ENCODE data around the gene PLXNB1. TPM values are rescaled to one million over a fixed set of nuclear protein-coding genes. Genes with fewer than 3 reads are reported as not detected.
A peak's percentile ranks its signal among the peaks of the same experiment; 100 is the strongest.

The PLXNB1 gene
- total and polyA plus RNA-seq, 2 experiments from 2014 or later = 49.0 to 144 TPM

DNA sequence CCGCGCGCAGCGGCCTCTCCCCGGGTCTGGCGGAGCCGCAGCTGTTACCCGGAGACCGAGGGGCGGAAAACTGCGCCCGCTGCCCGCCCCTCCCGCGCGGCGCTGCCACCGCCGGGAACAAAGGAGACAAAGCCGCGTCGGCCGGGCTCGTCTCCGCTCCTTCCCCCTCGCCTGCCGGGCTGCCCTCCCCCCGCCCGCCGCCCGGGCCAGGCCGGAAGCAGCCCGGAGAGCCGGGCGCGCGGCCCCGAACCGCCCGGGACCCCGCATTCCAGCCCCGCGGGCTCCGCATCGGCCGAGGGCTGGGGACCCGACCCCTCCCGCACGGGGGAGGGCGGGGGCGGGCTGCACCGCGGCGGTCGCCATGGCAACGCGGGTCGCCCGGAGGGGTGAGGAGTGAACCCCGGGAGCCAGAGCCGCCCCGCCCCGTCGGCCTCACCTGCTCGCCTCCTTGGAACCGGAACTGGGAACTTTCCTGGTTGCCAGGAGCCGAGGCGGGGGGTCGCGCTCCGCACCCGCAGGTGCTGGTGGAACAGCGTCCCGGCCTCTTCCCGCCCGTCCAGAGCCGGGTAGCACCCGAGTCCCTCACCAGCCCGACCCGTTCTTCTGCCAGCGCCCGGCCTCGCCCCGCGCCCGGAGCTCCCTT, 448 bp downstream of the PLXNB1 start:
- Histone ChIP-seq H3K27me3 (ENCODE audit: insufficient read depth) (no peaks in the 10 kb centered on the region), H2AFZ (no peak overlapping the region), H3K36me3 (ENCODE audit: insufficient read depth) (peaks cover 10% of the 10 kb centered on the region), H3K4me2 (peak overlapping the region; percentile 86), H3F3A (replicated peaks; ENCODE audit: low read depth) (peaks cover 33% of the 10 kb centered on the region), H3K4me1 (ENCODE audit: insufficient read depth) (peaks cover 35% of the 10 kb centered on the region), H3K9me2 (ENCODE audit: insufficient read depth) (no peaks in the 10 kb centered on the region), H3K27ac (ENCODE audit: low read depth) (peak overlapping the region; percentile 99), H3K79me2 (replicated peaks; ENCODE audit: insufficient read depth) (peaks cover 53% of the 10 kb centered on the region), H3K4me3 (peak overlapping the region; percentile 84), H4K20me1 (replicated peaks; ENCODE audit: insufficient read depth) (peaks cover 17% of the 10 kb centered on the region)
- Mint-ChIP-seq H3K4me3 (peak overlapping the region; percentile 88), H3K4me1 (peaks cover 61% of the 10 kb centered on the region), H3K36me3 (ENCODE audit: low read depth) (peaks cover 52% of the 10 kb centered on the region), H3K27ac (peak overlapping the region; percentile 97), H3K9me3 (peaks cover 3% of the 10 kb centered on the region; the same call in 1 of the 3 replicates), H3K27me3 (ENCODE audit: insufficient read depth, low read depth, poor library complexity) (peaks cover 14% of the 10 kb centered on the region)
- TF ChIP-seq EZH2 (IDR thresholded peaks at IDR 0.05; ENCODE audit: low read depth, unreplicated experiment) = no peak
- TF ChIP-seq, protein P1, sequence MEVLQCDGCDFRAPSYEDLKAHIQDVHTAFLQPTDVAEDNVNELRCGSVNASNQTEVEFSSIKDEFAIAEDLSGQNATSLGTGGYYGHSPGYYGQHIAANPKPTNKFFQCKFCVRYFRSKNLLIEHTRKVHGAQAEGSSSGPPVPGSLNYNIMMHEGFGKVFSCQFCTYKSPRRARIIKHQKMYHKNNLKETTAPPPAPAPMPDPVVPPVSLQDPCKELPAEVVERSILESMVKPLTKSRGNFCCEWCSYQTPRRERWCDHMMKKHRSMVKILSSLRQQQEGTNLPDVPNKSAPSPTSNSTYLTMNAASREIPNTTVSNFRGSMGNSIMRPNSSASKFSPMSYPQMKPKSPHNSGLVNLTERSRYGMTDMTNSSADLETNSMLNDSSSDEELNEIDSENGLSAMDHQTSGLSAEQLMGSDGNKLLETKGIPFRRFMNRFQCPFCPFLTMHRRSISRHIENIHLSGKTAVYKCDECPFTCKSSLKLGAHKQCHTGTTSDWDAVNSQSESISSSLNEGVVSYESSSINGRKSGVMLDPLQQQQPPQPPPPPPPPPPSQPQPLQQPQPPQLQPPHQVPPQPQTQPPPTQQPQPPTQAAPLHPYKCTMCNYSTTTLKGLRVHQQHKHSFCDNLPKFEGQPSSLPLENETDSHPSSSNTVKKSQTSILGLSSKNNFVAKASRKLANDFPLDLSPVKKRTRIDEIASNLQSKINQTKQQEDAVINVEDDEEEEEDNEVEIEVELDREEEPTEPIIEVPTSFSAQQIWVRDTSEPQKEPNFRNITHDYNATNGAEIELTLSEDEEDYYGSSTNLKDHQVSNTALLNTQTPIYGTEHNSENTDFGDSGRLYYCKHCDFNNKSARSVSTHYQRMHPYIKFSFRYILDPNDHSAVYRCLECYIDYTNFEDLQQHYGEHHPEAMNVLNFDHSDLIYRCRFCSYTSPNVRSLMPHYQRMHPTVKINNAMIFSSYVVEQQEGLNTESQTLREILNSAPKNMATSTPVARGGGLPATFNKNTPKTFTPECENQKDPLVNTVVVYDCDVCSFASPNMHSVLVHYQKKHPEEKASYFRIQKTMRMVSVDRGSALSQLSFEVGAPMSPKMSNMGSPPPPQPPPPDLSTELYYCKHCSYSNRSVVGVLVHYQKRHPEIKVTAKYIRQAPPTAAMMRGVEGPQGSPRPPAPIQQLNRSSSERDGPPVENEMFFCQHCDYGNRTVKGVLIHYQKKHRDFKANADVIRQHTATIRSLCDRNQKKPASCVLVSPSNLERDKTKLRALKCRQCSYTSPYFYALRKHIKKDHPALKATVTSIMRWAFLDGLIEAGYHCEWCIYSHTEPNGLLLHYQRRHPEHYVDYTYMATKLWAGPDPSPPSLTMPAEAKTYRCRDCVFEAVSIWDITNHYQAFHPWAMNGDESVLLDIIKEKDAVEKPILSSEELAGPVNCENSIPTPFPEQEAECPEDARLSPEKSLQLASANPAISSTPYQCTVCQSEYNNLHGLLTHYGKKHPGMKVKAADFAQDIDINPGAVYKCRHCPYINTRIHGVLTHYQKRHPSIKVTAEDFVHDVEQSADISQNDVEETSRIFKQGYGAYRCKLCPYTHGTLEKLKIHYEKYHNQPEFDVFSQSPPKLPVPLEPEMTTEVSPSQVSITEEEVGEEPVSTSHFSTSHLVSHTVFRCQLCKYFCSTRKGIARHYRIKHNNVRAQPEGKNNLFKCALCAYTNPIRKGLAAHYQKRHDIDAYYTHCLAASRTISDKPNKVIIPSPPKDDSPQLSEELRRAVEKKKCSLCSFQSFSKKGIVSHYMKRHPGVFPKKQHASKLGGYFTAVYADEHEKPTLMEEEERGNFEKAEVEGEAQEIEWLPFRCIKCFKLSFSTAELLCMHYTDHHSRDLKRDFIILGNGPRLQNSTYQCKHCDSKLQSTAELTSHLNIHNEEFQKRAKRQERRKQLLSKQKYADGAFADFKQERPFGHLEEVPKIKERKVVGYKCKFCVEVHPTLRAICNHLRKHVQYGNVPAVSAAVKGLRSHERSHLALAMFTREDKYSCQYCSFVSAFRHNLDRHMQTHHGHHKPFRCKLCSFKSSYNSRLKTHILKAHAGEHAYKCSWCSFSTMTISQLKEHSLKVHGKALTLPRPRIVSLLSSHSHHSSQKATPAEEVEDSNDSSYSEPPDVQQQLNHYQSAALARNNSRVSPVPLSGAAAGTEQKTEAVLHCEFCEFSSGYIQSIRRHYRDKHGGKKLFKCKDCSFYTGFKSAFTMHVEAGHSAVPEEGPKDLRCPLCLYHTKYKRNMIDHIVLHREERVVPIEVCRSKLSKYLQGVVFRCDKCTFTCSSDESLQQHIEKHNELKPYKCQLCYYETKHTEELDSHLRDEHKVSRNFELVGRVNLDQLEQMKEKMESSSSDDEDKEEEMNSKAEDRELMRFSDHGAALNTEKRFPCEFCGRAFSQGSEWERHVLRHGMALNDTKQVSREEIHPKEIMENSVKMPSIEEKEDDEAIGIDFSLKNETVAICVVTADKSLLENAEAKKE (CRISPR knock-in tag; IDR thresholded peaks at IDR 0.05) = no peak
- TF ChIP-seq, protein P2, sequence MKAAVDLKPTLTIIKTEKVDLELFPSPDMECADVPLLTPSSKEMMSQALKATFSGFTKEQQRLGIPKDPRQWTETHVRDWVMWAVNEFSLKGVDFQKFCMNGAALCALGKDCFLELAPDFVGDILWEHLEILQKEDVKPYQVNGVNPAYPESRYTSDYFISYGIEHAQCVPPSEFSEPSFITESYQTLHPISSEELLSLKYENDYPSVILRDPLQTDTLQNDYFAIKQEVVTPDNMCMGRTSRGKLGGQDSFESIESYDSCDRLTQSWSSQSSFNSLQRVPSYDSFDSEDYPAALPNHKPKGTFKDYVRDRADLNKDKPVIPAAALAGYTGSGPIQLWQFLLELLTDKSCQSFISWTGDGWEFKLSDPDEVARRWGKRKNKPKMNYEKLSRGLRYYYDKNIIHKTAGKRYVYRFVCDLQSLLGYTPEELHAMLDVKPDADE (IDR thresholded peaks at IDR 0.05) = no peak
- no peak for TF ChIP-seq CREB1 (CRISPR knock-in tag; IDR thresholded peaks at IDR 0.05; ENCODE audit: low read depth)
- TF ChIP-seq, protein P3, sequence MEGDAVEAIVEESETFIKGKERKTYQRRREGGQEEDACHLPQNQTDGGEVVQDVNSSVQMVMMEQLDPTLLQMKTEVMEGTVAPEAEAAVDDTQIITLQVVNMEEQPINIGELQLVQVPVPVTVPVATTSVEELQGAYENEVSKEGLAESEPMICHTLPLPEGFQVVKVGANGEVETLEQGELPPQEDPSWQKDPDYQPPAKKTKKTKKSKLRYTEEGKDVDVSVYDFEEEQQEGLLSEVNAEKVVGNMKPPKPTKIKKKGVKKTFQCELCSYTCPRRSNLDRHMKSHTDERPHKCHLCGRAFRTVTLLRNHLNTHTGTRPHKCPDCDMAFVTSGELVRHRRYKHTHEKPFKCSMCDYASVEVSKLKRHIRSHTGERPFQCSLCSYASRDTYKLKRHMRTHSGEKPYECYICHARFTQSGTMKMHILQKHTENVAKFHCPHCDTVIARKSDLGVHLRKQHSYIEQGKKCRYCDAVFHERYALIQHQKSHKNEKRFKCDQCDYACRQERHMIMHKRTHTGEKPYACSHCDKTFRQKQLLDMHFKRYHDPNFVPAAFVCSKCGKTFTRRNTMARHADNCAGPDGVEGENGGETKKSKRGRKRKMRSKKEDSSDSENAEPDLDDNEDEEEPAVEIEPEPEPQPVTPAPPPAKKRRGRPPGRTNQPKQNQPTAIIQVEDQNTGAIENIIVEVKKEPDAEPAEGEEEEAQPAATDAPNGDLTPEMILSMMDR (conservative IDR thresholded peaks at IDR 0.05; ENCODE audit: low read depth in 2 of 2) = no peak
- TF ChIP-seq JUNB (IDR thresholded peaks at IDR 0.05; ENCODE audit: unreplicated experiment) = no peak
- TF ChIP-seq NANOG (IDR thresholded peaks at IDR 0.05; ENCODE audit: borderline replicate concordance) = no peak
- TF ChIP-seq POLR2AphosphoS5 (IDR thresholded peaks at IDR 0.05; ENCODE audit: low read depth) = no peak; the same call in 1 of the 2 replicates
- TF ChIP-seq, protein P4, sequence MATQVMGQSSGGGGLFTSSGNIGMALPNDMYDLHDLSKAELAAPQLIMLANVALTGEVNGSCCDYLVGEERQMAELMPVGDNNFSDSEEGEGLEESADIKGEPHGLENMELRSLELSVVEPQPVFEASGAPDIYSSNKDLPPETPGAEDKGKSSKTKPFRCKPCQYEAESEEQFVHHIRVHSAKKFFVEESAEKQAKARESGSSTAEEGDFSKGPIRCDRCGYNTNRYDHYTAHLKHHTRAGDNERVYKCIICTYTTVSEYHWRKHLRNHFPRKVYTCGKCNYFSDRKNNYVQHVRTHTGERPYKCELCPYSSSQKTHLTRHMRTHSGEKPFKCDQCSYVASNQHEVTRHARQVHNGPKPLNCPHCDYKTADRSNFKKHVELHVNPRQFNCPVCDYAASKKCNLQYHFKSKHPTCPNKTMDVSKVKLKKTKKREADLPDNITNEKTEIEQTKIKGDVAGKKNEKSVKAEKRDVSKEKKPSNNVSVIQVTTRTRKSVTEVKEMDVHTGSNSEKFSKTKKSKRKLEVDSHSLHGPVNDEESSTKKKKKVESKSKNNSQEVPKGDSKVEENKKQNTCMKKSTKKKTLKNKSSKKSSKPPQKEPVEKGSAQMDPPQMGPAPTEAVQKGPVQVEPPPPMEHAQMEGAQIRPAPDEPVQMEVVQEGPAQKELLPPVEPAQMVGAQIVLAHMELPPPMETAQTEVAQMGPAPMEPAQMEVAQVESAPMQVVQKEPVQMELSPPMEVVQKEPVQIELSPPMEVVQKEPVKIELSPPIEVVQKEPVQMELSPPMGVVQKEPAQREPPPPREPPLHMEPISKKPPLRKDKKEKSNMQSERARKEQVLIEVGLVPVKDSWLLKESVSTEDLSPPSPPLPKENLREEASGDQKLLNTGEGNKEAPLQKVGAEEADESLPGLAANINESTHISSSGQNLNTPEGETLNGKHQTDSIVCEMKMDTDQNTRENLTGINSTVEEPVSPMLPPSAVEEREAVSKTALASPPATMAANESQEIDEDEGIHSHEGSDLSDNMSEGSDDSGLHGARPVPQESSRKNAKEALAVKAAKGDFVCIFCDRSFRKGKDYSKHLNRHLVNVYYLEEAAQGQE (IDR thresholded peaks at IDR 0.05; ENCODE audit: unreplicated experiment) = no peak
- TF ChIP-seq ZNF331 (CRISPR knock-in tag; IDR thresholded peaks at IDR 0.05; ENCODE audit: low read depth) = no peak
- no peak for TF ChIP-seq STAT1 (IDR thresholded peaks at IDR 0.05; ENCODE audit: unreplicated experiment)
- no peak for TF ChIP-seq ZNF114 (CRISPR knock-in tag; IDR thresholded peaks at IDR 0.05)
- TF ChIP-seq EZH2phosphoT487 (IDR thresholded peaks at IDR 0.05; ENCODE audit: unreplicated experiment) = no peak
- ATAC-seq = peak; percentile 39
- DNase-seq (ENCODE audit: low spot score) = peak; percentile 83

Measured in GM23338 (cell line).